ENCODE data around the gene PPP1R3F. TPM values are rescaled to one million over a fixed set of nuclear protein-coding genes. Genes with fewer than 3 reads are reported as not detected.

PPP1R3F gene
- total and polyA plus RNA-seq, 2 donors from 2014 or later = 4.5 to 5.1 TPM

DNA sequence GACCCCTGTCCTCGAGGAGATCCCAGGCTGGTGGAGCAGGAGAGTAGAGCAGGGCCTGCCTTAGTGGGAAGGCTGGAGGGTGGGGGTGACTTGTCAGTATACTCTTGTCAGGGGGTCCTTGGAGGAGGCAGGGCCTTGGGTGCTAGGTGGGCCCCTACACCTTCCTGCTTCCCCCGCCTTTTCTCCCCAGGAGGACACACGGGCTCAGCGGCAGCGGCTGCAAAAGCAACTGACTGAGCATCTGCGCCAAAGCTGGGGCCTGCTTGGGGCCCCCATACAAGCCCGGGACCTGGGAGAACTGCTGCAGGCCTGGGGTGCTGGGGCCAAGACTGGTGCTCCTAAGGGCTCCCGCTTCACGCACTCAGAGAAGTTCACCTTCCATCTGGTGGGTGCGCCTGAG lies 23.1 kb upstream of the PPP1R3F start:
- no peak for FAIRE-seq
- TF ChIP-seq, protein P1, sequence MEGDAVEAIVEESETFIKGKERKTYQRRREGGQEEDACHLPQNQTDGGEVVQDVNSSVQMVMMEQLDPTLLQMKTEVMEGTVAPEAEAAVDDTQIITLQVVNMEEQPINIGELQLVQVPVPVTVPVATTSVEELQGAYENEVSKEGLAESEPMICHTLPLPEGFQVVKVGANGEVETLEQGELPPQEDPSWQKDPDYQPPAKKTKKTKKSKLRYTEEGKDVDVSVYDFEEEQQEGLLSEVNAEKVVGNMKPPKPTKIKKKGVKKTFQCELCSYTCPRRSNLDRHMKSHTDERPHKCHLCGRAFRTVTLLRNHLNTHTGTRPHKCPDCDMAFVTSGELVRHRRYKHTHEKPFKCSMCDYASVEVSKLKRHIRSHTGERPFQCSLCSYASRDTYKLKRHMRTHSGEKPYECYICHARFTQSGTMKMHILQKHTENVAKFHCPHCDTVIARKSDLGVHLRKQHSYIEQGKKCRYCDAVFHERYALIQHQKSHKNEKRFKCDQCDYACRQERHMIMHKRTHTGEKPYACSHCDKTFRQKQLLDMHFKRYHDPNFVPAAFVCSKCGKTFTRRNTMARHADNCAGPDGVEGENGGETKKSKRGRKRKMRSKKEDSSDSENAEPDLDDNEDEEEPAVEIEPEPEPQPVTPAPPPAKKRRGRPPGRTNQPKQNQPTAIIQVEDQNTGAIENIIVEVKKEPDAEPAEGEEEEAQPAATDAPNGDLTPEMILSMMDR (IDR thresholded peaks at IDR 0.05; ENCODE audit: borderline replicate concordance, extremely low read depth, insufficient read depth) = no peak

DNA sequence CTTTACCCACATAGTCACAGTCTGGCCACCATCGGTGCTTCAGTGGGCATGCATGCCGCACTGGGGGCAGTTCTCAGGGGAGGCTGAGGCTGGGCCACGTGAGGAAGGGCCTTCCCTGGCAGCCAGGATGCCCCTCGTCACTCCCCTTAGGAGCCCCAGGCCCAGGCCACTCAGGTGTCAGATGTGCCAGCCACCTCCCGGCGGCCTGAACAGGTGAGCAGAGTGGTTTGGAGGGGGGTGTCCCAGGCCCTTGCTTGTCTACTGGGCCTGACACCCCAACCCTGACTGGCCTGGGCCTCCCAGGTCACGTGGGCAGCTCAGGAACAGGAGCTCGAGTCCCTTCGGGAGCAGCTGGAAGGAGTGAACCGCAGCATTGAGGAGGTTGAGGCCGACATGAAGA lies 22.2 kb upstream of the PPP1R3F start:
- intact Hi-C loops (cut with DNase I) = no loop called here
- no peaks in the 10 kb centered on the region for H3K27me3 ChIP-seq (ENCODE audit: control insufficient read depth, insufficient read depth, low read length)
- H3K4me3 ChIP-seq (ENCODE audit: low read length in 3 of 3) = no peak overlapping the region
- H3K36me3 ChIP-seq (ENCODE audit: control insufficient read depth in 2 of 3, insufficient read depth in 3 of 3, low read length in 3 of 3) = peaks cover 0 to 4% (median 0%) of the 10 kb centered on the region in 3 donors
- H3K27ac ChIP-seq (ENCODE audit: low read depth in 2 of 2, low read length in 2 of 2) = no peak overlapping the region
- DNase-seq (peak in 1 of 5 donors; percentile 51), FAIRE-seq (no peak)
- H3K9me3 ChIP-seq (ENCODE audit: control insufficient read depth in 2 of 3, insufficient read depth in 1 of 3, low read length in 3 of 3) = no peaks in the 10 kb centered on the region
- no peaks in the 10 kb centered on the region for H3K4me1 ChIP-seq (ENCODE audit: control insufficient read depth in 2 of 3, insufficient read depth in 2 of 3, low read depth in 1 of 3, low read length in 3 of 3)
- no peak overlapping the region for H3K9ac ChIP-seq (ENCODE audit: low read length in 3 of 3)
- TF ChIP-seq, protein P1 (IDR thresholded peaks at IDR 0.05; ENCODE audit: borderline replicate concordance, extremely low read depth, insufficient read depth) = no peak

More for the DNA sequence above, 23.1 kb upstream of the PPP1R3F start:
- Histone ChIP-seq H3K4me3 (ENCODE audit: low read length in 3 of 3) (no peak overlapping the region), H3K9me3 (ENCODE audit: control insufficient read depth in 2 of 3, insufficient read depth in 1 of 3, low read length in 3 of 3) (no peaks in the 10 kb centered on the region), H3K27me3 (ENCODE audit: control insufficient read depth, insufficient read depth, low read length) (no peaks in the 10 kb centered on the region), H3K27ac (ENCODE audit: low read depth in 2 of 2, low read length in 2 of 2) (no peak overlapping the region), H3K4me1 (ENCODE audit: control insufficient read depth in 2 of 3, insufficient read depth in 2 of 3, low read depth in 1 of 3, low read length in 3 of 3) (no peaks in the 10 kb centered on the region), H3K36me3 (ENCODE audit: control insufficient read depth in 2 of 3, insufficient read depth in 3 of 3, low read length in 3 of 3) (peaks cover 0 to 4% (median 0%) of the 10 kb centered on the region in 3 donors), H3K9ac (ENCODE audit: low read length in 3 of 3) (no peak overlapping the region)
- DNase-seq = peak in 1 of 5 donors; percentile 56
- intact Hi-C loops (cut with DNase I) = no loop called here

DNA sequence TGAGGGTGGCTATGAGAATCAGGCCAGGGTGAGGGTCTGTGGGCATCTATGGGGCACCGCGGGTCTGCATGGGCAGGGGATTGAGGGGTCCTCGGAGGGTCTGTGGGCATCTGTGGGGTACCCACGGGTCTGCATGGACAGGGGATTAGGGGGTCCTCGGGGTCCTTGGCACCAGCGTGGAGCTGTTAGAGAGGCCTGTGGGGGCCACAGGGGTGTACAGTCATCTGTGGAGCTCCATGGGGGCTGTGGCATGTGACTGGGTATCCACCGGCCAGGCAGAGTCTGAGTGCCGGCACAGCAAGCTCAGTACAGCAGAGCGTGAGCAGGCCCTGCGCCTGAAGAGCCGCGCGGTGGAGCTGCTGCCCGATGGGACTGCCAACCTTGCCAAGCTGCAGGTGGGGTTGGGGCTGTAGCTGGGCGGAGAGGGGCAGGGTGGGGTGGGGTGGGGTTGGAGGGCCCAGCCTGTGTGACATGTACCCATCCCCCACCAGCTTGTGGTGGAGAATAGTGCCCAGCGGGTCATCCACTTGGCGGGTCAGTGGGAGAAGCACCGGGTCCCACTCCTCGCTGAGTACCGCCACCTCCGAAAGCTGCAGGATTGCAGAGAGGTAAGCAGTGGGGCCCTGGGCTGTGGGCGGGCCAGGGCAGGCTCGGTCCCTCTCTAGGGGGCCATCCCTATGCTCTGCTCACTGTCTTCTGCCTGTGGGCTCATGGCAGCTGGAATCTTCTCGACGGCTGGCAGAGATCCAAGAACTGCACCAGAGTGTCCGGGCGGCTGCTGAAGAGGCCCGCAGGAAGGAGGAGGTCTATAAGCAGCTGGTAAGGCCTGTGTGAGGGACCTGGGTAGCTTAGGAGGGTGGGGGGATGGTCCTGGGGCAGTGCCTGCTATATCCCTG lies 21.4 kb upstream of the PPP1R3F start:
- Histone ChIP-seq H3K27me3 (ENCODE audit: control insufficient read depth, insufficient read depth, low read length) (no peaks in the 10 kb centered on the region), H3K9me3 (ENCODE audit: control insufficient read depth in 2 of 3, insufficient read depth in 1 of 3, low read length in 3 of 3) (no peaks in the 10 kb centered on the region), H3K4me1 (ENCODE audit: control insufficient read depth in 2 of 3, insufficient read depth in 2 of 3, low read depth in 1 of 3, low read length in 3 of 3) (no peaks in the 10 kb centered on the region), H3K9ac (ENCODE audit: low read length in 3 of 3) (no peak overlapping the region), H3K36me3 (ENCODE audit: control insufficient read depth in 2 of 3, insufficient read depth in 3 of 3, low read length in 3 of 3) (peaks cover 0 to 4% (median 0%) of the 10 kb centered on the region in 3 donors), H3K27ac (ENCODE audit: low read depth in 2 of 2, low read length in 2 of 2) (no peak overlapping the region), H3K4me3 (ENCODE audit: low read length in 3 of 3) (no peak overlapping the region)
- intact Hi-C loops (cut with DNase I) = no loop called here
- no peak for FAIRE-seq
- DNase-seq = peak in 1 of 5 donors; percentile 58
- TF ChIP-seq, protein P1 (IDR thresholded peaks at IDR 0.05; ENCODE audit: borderline replicate concordance, extremely low read depth, insufficient read depth) = no peak
